Measurements from ENCODE around the gene GRID1.
A peak's percentile ranks its signal among the peaks of the same experiment; 100 is the strongest.

The GRID1 gene

GRCh38 chr10:86350897-86351296, 15.7 kb downstream of the GRID1 start:
- no peak for TF ChIP-seq CTCF (IDR thresholded peaks at IDR 0.05; ENCODE audit: poor library complexity, severe bottlenecking)
- Histone ChIP-seq H3K9me3 (ENCODE audit: severe bottlenecking) (no peaks in the 10 kb centered on the region), H3K27me3 (ENCODE audit: insufficient read depth, poor library complexity, severe bottlenecking) (no peaks in the 10 kb centered on the region), H3K4me1 (ENCODE audit: insufficient read depth, poor library complexity, severe bottlenecking) (peaks cover 15% of the 10 kb centered on the region), H3K4me3 (ENCODE audit: severe bottlenecking) (no peak overlapping the region), H3K27ac (ENCODE audit: poor library complexity, severe bottlenecking) (no peak overlapping the region), H3K36me3 (ENCODE audit: low read depth) (no peaks in the 10 kb centered on the region)
- DNase-seq (ENCODE audit: low spot score) (no peak), ATAC-seq (ENCODE audit: low read depth) (no peak)

GRCh38 chr10:86349940-86350630, 16.5 kb downstream of the GRID1 start:
- TF ChIP-seq CTCF (IDR thresholded peaks at IDR 0.05; ENCODE audit: poor library complexity, severe bottlenecking): no peak
- Histone ChIP-seq H3K4me1 (ENCODE audit: insufficient read depth, poor library complexity, severe bottlenecking) (peaks cover 20% of the 10 kb centered on the region), H3K4me3 (ENCODE audit: severe bottlenecking) (no peak overlapping the region), H3K27me3 (ENCODE audit: insufficient read depth, poor library complexity, severe bottlenecking) (no peaks in the 10 kb centered on the region), H3K27ac (ENCODE audit: poor library complexity, severe bottlenecking) (no peak overlapping the region), H3K36me3 (ENCODE audit: low read depth) (no peaks in the 10 kb centered on the region), H3K9me3 (ENCODE audit: severe bottlenecking) (no peaks in the 10 kb centered on the region)
- DNase-seq (ENCODE audit: low spot score) (peak; percentile 6), ATAC-seq (ENCODE audit: low read depth) (no peak)

DNA sequence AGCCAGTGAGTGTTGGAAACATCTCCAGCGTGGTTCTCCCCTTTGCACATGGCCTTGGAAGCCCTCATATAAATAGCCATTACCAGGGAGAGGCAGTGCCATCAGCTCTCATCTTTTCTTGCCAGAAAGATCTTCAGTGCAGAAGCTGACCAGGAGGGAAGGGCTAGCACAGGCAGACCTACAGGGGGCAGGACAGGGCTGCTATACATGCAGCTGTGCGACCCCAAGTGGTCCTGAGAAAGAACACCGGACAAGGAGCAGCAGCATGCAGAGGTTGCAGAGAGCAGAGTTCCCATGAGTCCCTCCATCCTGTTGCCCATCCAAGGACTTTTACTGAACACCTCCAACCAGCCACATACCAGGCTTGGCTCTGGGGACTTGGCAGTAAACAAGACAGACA, 17.1 kb downstream of the GRID1 start:
- peak; percentile 13 for DNase-seq (ENCODE audit: low spot score)
- TF ChIP-seq CTCF (IDR thresholded peaks at IDR 0.05; ENCODE audit: poor library complexity, severe bottlenecking): peak; percentile 18
- Histone ChIP-seq H3K4me3 (ENCODE audit: severe bottlenecking) (no peak overlapping the region), H3K4me1 (ENCODE audit: insufficient read depth, poor library complexity, severe bottlenecking) (peaks cover 20% of the 10 kb centered on the region), H3K27ac (ENCODE audit: poor library complexity, severe bottlenecking) (no peak overlapping the region), H3K36me3 (ENCODE audit: low read depth) (no peaks in the 10 kb centered on the region), H3K27me3 (ENCODE audit: insufficient read depth, poor library complexity, severe bottlenecking) (no peaks in the 10 kb centered on the region), H3K9me3 (ENCODE audit: severe bottlenecking) (no peaks in the 10 kb centered on the region)
- no peak for ATAC-seq (ENCODE audit: low read depth)

- H3K4me1 ChIP-seq (ENCODE audit: insufficient read depth, poor library complexity, severe bottlenecking): peaks cover 20% of the 10 kb centered on the region
- no peaks in the 10 kb centered on the region for H3K36me3 ChIP-seq (ENCODE audit: low read depth)
- DNase-seq (ENCODE audit: low spot score): peak; percentile 48
- no peak for ATAC-seq (ENCODE audit: low read depth)
- no peak for TF ChIP-seq CTCF (IDR thresholded peaks at IDR 0.05; ENCODE audit: poor library complexity, severe bottlenecking)
- no peak overlapping the region for H3K27ac ChIP-seq (ENCODE audit: poor library complexity, severe bottlenecking)
- no peaks in the 10 kb centered on the region for H3K27me3 ChIP-seq (ENCODE audit: insufficient read depth, poor library complexity, severe bottlenecking)
- H3K4me3 ChIP-seq (ENCODE audit: severe bottlenecking): no peak overlapping the region
- H3K9me3 ChIP-seq (ENCODE audit: severe bottlenecking): no peaks in the 10 kb centered on the region
These were observed 18.0 kb downstream of the GRID1 start for GRCh38 chr10:86348321-86349210.
